Activated CD4-positive, alpha-beta T cell treated with anti-CD3 and anti-CD28 coated beads for 36 hours (primary cell): Measurements from ENCODE around the gene MEI1. TPM values are rescaled to one million over a fixed set of nuclear protein-coding genes. Genes with fewer than 3 reads are reported as not detected.

ENCODE experiments used
- ATAC-seq: fragments of 200-7000 bp; cut with Tn5 transposase; one replicate; pipeline ENCODE4 v1.10.0; 2021; ENCODE audit warnings: mild to moderate bottlenecking, moderate library complexity
- CTCF ChIA-PET: fragments of 350-600 bp; sonication (Branson Sonifier 250); formaldehyde crosslinking; loops from one replicate; lab custom pipeline; 2021; ENCODE audit warnings: antibody characterized with exemption; lab: Charles Lee
- POLR2A ChIA-PET: fragments of 350-600 bp; sonication (Branson Sonifier 250); formaldehyde crosslinking; loops from one replicate; lab custom pipeline; 2021; ENCODE audit warnings: antibody characterized with exemption, inconsistent platforms; lab: Charles Lee
- DNase-seq: peaks from one replicate; pipeline ENCODE4 v3.0.0-alpha.2; 2020
- H3K27ac Mint-ChIP-seq: one replicate; pipeline ENCODE4 v1.8.0; 2021; ENCODE audit warnings: mixed read lengths
- H3K27me3 Mint-ChIP-seq: one replicate; pipeline ENCODE4 v1.8.0; 2021; ENCODE audit warnings: mixed read lengths
- H3K36me3 Mint-ChIP-seq: one replicate; pipeline ENCODE4 v1.8.0; 2021; ENCODE audit warnings: low read depth, mixed read lengths
- H3K4me1 Mint-ChIP-seq: one replicate; pipeline ENCODE4 v1.8.0; 2021; ENCODE audit warnings: mixed read lengths
- H3K4me3 Mint-ChIP-seq: one replicate; pipeline ENCODE4 v1.8.0; 2021; ENCODE audit warnings: mild to moderate bottlenecking, moderate library complexity, mixed read lengths
- H3K9me3 Mint-ChIP-seq: one replicate; pipeline ENCODE4 v1.8.0; 2021; ENCODE audit warnings: low read depth, mixed read lengths
- intact Hi-C, 2 experiments: fragments of 100-400 bp; cut with DNase I in 1 of 2; cut with micrococcal nuclease in 1 of 2; formaldehyde crosslinking; loops; one replicate each; pipeline versions ENCODE4 v1.14.2 to v1.15.1; 2022 to 2024; cut with DNase I, micrococcal nuclease
- total RNA-seq, 2 experiments: library from RNA; stranded (reverse); gene quantifications; one replicate each; pipeline ENCODE4 v1.2.3, GENCODE V29; 2021

Gene MEI1
- total RNA-seq, 2 experiments from 2014 or later, result 31.5 to 36.8 TPM

GRCh38 chr22:41819257-41819656 is 120.0 kb downstream of the MEI1 start:
- DNase-seq (no peak), ATAC-seq (no peak)
- CTCF ChIA-PET, result interaction anchor here (1.2 kb wide), 1 partner anchor 122 kb away, joined by 3 read pairs; no protein-coding TSS in a partner anchor
- Mint-ChIP-seq H3K9me3 (no peaks in the 10 kb centered on the region), H3K27ac (no peak overlapping the region), H3K4me3 (no peak overlapping the region), H3K36me3 (peaks cover 15% of the 10 kb centered on the region), H3K4me1 (peaks cover 28% of the 10 kb centered on the region), H3K27me3 (no peaks in the 10 kb centered on the region)
- POLR2A ChIA-PET, result interaction anchor here (0.8 kb wide), 1 partner anchor 14 kb away, joined by 3 read pairs; no protein-coding TSS in a partner anchor
- intact Hi-C loops, result no loop called here

GRCh38 chr22:41820447-41820846 is 121.1 kb downstream of the MEI1 start:
- H3K27ac Mint-ChIP-seq, result no peak overlapping the region
- intact Hi-C loops, result loop anchor here in 1 of 2 experiments (10.0 kb wide), 1 partner anchor 254 kb away; the partner anchor contains the start of genes NAGA, PHETA2 and SMDT1
- peaks cover 33% of the 10 kb centered on the region for H3K4me1 Mint-ChIP-seq
- ChIA-PET CTCF (interaction anchor here (1.2 to 3.0 kb wide), 3 partner anchors 21 to 37 kb away, joined by 3 to 17 read pairs (median 3); no protein-coding TSS in a partner anchor), POLR2A (interaction anchor here (0.7 kb wide), 1 partner anchor 199 kb away, joined by 3 read pairs; no protein-coding TSS in a partner anchor)
- H3K27me3 Mint-ChIP-seq, result no peaks in the 10 kb centered on the region
- H3K36me3 Mint-ChIP-seq, result peaks cover 14% of the 10 kb centered on the region
- no peak overlapping the region for H3K4me3 Mint-ChIP-seq
- ATAC-seq (no peak), DNase-seq (no peak)
- H3K9me3 Mint-ChIP-seq, result no peaks in the 10 kb centered on the region

GRCh38 chr22:41821471-41822316 is 122.4 kb downstream of the MEI1 start:
- Mint-ChIP-seq H3K9me3 (no peaks in the 10 kb centered on the region), H3K36me3 (peaks cover 14% of the 10 kb centered on the region), H3K27ac (peak overlapping the region; percentile 87), H3K4me3 (no peak overlapping the region), H3K27me3 (no peaks in the 10 kb centered on the region), H3K4me1 (peaks cover 33% of the 10 kb centered on the region)
- intact Hi-C loops, result loop anchor here (1.0 to 10.0 kb wide), 5 partner anchors 36 to 253 kb away; partner anchors contain the start of genes NAGA (in 1 of the 2), PHETA2 (in 1 of the 2) and SMDT1 (in 1 of the 2)
- POLR2A ChIA-PET, result interaction anchor here (1.3 to 1.9 kb wide), 2 partner anchors 40 to 42 kb away, joined by 4 to 15 read pairs; no protein-coding TSS in a partner anchor
- no peak for DNase-seq
- no peak for ATAC-seq
- CTCF ChIA-PET, result interaction anchor here (0.5 to 3.0 kb wide), 12 partner anchors 10 to 161 kb away, joined by 3 to 17 read pairs (median 6); partner anchors contain the start of genes CENPM and SREBF2

GRCh38 chr22:41822317-41823057 is 123.2 kb downstream of the MEI1 start:
- H3K27ac Mint-ChIP-seq, result peak overlapping the region; percentile 87
- ChIA-PET POLR2A (interaction anchor here (1.3 to 1.9 kb wide), 2 partner anchors 40 to 43 kb away, joined by 4 to 15 read pairs; no protein-coding TSS in a partner anchor), CTCF (interaction anchor here (0.5 to 3.0 kb wide), 14 partner anchors 9 to 161 kb away, joined by 3 to 17 read pairs (median 4); partner anchors contain the start of genes CENPM and SREBF2)
- intact Hi-C loops, result loop anchor here (1.0 to 10.0 kb wide), 5 partner anchors 35 to 252 kb away; partner anchors contain the start of genes NAGA (in 1 of the 2), PHETA2 (in 1 of the 2) and SMDT1 (in 1 of the 2)
- no peak overlapping the region for H3K4me3 Mint-ChIP-seq
- DNase-seq (peak; percentile 57), ATAC-seq (peak; percentile 97)
- H3K4me1 Mint-ChIP-seq, result peaks cover 36% of the 10 kb centered on the region
- H3K36me3 Mint-ChIP-seq, result peaks cover 14% of the 10 kb centered on the region
- no peaks in the 10 kb centered on the region for H3K27me3 Mint-ChIP-seq
- H3K9me3 Mint-ChIP-seq, result no peaks in the 10 kb centered on the region

GRCh38 chr22:41823797-41824196 is 124.5 kb downstream of the MEI1 start:
- ATAC-seq (no peak), DNase-seq (no peak)
- no peaks in the 10 kb centered on the region for H3K27me3 Mint-ChIP-seq
- no peak overlapping the region for H3K4me3 Mint-ChIP-seq
- no peaks in the 10 kb centered on the region for H3K9me3 Mint-ChIP-seq
- intact Hi-C loops, result loop anchor here (2.0 to 10.0 kb wide), 2 partner anchors 127 to 251 kb away; partner anchors contain the start of genes NAGA (in 1 of the 2), PHETA2 (in 1 of the 2) and SMDT1 (in 1 of the 2)
- H3K27ac Mint-ChIP-seq, result peak overlapping the region; percentile 56
- peaks cover 36% of the 10 kb centered on the region for H3K4me1 Mint-ChIP-seq
- H3K36me3 Mint-ChIP-seq, result peaks cover 14% of the 10 kb centered on the region
- CTCF ChIA-PET, result interaction anchor here (0.7 to 1.3 kb wide), 3 partner anchors 10 to 39 kb away, joined by 3 read pairs; no protein-coding TSS in a partner anchor
- POLR2A ChIA-PET, result no interaction called here

- CTCF ChIA-PET, result interaction anchor here (1.4 kb wide), 1 partner anchor 32 kb away, joined by 7 read pairs; no protein-coding TSS in a partner anchor
- ATAC-seq, result no peak
- H3K4me3 Mint-ChIP-seq, result no peak overlapping the region
- peaks cover 9% of the 10 kb centered on the region for H3K36me3 Mint-ChIP-seq
- H3K27ac Mint-ChIP-seq, result peak overlapping the region; percentile 13
- H3K9me3 Mint-ChIP-seq, result no peaks in the 10 kb centered on the region
- no peak for DNase-seq
- peaks cover 39% of the 10 kb centered on the region for H3K4me1 Mint-ChIP-seq
- POLR2A ChIA-PET, result no interaction called here
- intact Hi-C loops, result loop anchor here in 1 of 2 experiments (10.0 kb wide), 1 partner anchor 249 kb away; the partner anchor contains the start of genes NAGA, PHETA2 and SMDT1
- H3K27me3 Mint-ChIP-seq, result no peaks in the 10 kb centered on the region
Observed at GRCh38 chr22:41825376-41825775, 126.1 kb downstream of the MEI1 start.

- no peaks in the 10 kb centered on the region for H3K9me3 Mint-ChIP-seq
- DNase-seq, result no peak
- intact Hi-C loops, result loop anchor here in 1 of 2 experiments (10.0 kb wide), 1 partner anchor 249 kb away; the partner anchor contains the start of genes NAGA, PHETA2 and SMDT1
- CTCF ChIA-PET, result interaction anchor here (0.5 to 1.4 kb wide), 6 partner anchors 32 to 141 kb away, joined by 3 to 7 read pairs (median 4); no protein-coding TSS in a partner anchor
- H3K4me1 Mint-ChIP-seq, result peaks cover 42% of the 10 kb centered on the region
- no peak overlapping the region for H3K27ac Mint-ChIP-seq
- no peak overlapping the region for H3K4me3 Mint-ChIP-seq
- POLR2A ChIA-PET, result interaction anchor here (0.5 to 0.6 kb wide), 2 partner anchors 104 to 113 kb away, joined by 3 to 5 read pairs; no protein-coding TSS in a partner anchor
- no peaks in the 10 kb centered on the region for H3K27me3 Mint-ChIP-seq
- H3K36me3 Mint-ChIP-seq, result peaks cover 9% of the 10 kb centered on the region
- ATAC-seq, result no peak
Observed at GRCh38 chr22:41826021-41826420, 126.7 kb downstream of the MEI1 start.

- Mint-ChIP-seq H3K9me3 (no peaks in the 10 kb centered on the region), H3K27ac (no peak overlapping the region), H3K4me3 (no peak overlapping the region), H3K4me1 (peaks cover 45% of the 10 kb centered on the region), H3K27me3 (no peaks in the 10 kb centered on the region), H3K36me3 (peaks cover 14% of the 10 kb centered on the region)
- ATAC-seq (no peak), DNase-seq (no peak)
- intact Hi-C loops, result loop anchor here in 1 of 2 experiments (10.0 kb wide), 1 partner anchor 248 kb away; the partner anchor contains the start of genes NAGA, PHETA2 and SMDT1
- POLR2A ChIA-PET, result interaction anchor here (0.6 kb wide), 1 partner anchor 112 kb away, joined by 3 read pairs; no protein-coding TSS in a partner anchor
- CTCF ChIA-PET, result interaction anchor here (0.6 to 1.4 kb wide), 6 partner anchors 31 to 253 kb away, joined by 3 to 7 read pairs (median 4); no protein-coding TSS in a partner anchor
Observed at GRCh38 chr22:41826430-41827383, 127.4 kb downstream of the MEI1 start.

GRCh38 chr22:41827671-41828070 is 128.4 kb downstream of the MEI1 start:
- Mint-ChIP-seq H3K36me3 (peaks cover 22% of the 10 kb centered on the region), H3K9me3 (no peaks in the 10 kb centered on the region), H3K27ac (no peak overlapping the region), H3K27me3 (no peaks in the 10 kb centered on the region), H3K4me1 (peaks cover 43% of the 10 kb centered on the region), H3K4me3 (no peak overlapping the region)
- POLR2A ChIA-PET, result interaction anchor here (0.6 kb wide), 1 partner anchor 32 kb away, joined by 3 read pairs; no protein-coding TSS in a partner anchor
- DNase-seq (no peak), ATAC-seq (no peak)
- CTCF ChIA-PET, result interaction anchor here (0.6 kb wide), 1 partner anchor 252 kb away, joined by 3 read pairs; no protein-coding TSS in a partner anchor
- intact Hi-C loops, result loop anchor here in 1 of 2 experiments (10.0 kb wide), 1 partner anchor 247 kb away; the partner anchor contains the start of genes NAGA, PHETA2 and SMDT1
